T-helper 22 cell (primary cell): Measurements from ENCODE around the gene FRMD4A.

ENCODE experiments used
- DNase-seq: peaks from one replicate; pipeline ENCODE4 v3.0.0-alpha.2; 2020; ENCODE audit warnings: low read depth

The FRMD4A gene

GRCh38 chr10:13750299-13751190 is 580.2 kb downstream of the FRMD4A start:
- no peak for DNase-seq

- no peak for DNase-seq
These were observed 585.5 kb downstream of the FRMD4A start for GRCh38 chr10:13745271-13745670.

- no peak for DNase-seq
These were observed 586.8 kb downstream of the FRMD4A start for GRCh38 chr10:13743963-13744362.

- DNase-seq: no peak
These were observed 587.5 kb downstream of the FRMD4A start for GRCh38 chr10:13743101-13743693.

DNA sequence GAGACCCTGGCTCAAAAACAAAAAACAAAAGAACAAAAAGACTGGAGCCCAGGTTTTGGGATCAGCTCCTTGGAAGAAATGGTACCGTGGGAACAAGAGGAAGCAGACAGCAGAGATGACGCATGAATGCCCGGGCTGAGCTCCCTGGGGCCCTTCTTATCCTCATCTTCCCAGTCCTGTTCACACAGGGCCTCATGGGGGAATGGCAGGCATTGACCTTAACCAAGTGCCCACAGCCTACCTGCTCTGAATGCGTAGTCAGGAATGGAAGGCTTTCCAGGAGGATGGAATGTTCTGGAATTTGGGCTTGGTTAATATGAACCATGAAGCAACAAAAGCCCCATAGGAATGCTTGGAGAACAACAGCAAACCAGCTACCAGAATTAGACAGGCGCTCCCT is 589.3 kb downstream of the FRMD4A start:
- no peak for DNase-seq

- no peak for DNase-seq
These were observed 590.3 kb downstream of the FRMD4A start for GRCh38 chr10:13740461-13740860.

DNA sequence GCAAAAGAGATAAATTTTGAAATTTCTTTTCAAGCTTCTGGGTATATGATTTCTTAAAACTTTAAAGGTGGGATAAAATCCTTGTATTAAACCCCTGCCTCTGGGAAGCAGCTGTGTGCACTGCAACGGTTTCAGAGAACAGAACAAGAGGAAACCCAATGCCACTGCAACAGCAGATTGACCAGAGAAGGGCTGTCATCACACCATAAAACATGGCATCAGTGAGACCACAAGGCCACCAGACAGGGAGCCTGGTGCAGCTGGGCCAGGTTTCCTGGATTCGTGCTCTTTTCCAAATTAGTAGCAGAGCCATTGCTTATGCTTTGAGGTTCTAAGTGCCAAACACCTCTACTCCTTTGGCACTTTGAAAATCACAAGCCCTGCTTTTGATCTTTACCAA is 591.5 kb downstream of the FRMD4A start:
- DNase-seq: no peak

DNA sequence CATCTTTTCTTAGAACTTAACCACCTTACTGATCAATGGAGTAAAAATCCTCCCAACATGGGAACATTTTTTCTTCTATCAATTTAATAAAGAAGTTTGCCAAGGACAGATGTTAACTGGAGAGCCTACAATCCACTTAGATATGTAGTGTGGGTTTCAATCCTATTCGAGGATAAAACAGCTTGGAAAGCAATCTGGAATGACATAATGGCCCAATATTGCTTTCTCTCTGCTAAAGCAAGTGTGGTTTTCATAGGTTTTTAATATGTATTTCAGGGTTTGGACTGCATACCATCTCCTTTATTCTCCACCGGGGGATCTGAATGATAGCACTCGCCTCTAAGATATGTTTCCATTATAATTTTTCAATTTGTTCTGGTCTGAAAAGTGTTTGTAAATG is 594.2 kb downstream of the FRMD4A start:
- DNase-seq: no peak

GRCh38 chr10:13734151-13734550 is 596.6 kb downstream of the FRMD4A start:
- DNase-seq: no peak

GRCh38 chr10:13733071-13733470 is 597.7 kb downstream of the FRMD4A start:
- no peak for DNase-seq

DNA sequence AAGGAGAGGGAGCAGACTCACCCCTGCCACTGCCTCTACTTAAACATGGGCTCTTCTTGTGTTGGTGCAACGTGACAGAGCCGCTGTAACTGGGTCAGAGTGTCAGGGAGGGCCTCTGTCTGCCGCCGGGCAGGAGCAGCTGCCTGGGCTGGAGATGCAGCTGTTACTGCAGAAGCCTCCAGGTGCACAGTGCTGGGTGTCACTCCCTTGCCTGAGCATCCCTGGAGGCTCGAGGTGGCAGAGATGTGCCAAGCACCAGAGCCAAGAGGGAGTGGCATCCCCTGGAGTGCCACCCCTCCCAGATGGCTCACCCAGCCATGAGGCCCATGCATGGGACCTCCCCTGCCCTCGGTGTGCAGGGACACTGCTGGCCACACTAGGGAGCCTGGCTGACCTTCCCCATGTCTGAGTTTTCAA is 598.3 kb downstream of the FRMD4A start:
- no peak for DNase-seq

GRCh38 chr10:13731799-13732198 is 598.9 kb downstream of the FRMD4A start:
- DNase-seq: no peak

DNA sequence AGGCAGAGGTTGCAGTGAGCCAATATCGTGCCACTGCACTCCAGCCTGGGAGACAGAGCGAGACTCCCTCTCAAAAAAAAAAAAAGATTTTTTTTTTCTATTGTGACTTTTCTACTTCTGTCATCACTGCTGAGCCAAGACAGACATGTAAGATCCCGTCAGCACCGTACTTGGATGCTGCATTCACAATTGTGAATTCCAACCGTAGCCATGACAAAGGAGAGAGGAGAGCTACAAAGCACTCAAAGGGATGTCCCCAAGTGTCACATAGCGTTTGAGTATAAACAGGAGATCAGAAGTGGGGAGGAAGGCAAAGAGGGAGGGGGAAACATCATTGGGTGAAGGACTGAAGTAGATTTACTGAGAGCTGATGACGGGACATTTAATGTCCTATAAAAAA is 599.8 kb downstream of the FRMD4A start:
- DNase-seq: no peak

- no peak for DNase-seq
These were observed 600.4 kb downstream of the FRMD4A start for GRCh38 chr10:13730306-13730652.

DNA sequence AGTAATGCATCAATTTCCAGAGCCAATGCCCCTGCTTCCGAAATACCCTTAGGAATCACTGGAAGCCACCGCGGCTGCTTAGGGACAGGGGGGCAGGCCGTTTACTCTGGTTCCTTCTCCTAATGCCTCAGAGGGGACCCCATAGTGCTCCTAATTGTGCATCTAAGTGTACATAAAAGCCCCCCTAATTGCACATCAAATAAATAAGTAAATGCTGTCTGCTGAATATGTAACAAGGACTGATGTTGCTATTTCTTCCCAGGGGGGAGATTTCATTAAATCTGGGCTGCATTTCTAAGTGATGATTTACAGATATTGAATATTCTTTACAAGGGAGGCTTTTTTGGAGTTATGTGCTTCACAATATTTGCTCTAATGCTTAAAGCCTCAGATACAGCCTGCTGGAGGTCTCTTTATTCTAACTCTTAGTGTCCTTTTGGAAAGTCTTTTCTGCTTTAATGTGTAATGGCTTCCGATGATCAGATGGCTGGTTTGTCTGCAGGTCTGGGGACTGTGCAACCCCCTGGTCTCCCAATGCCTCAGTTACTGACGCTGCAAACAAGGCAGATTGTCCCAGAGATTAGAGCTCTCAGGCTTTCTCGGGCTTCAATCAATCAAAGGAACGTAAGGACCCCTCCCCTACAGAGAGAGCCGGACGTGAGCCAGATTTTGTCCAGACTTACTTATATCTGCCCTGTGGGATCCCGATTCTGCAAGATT is 601.0 kb downstream of the FRMD4A start:
- no peak for DNase-seq

DNA sequence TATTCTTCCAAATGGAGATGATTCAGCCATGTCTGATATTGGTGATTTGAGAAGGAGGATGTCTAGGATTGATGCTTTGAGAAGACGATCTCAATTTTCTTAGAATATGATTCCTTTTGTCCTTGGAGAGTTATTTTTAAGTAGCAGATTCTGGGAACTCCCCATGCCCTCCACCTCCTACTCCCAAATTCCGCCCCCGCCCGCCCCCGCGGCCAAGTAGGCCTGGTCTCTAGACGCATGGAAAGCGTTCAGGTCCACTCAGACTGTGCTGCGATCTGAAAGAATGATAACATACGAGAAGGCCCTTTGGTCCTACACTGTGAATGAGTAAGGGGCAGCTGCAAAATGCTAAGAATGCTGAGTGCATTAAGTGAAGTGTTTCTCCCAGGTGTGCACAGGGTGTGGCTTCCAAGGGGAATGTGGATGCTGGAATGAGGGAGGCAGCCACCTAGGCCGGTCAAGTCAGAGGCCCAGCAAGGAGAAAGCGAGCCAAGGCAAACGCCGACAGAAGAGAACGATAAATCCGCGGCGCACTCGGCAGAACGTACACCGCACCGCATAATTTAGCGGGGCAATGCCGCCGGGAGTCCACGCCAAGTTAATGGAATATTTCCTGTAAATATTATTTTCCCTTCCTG is 601.7 kb downstream of the FRMD4A start:
- no peak for DNase-seq

- DNase-seq: no peak
These were observed 605.1 kb downstream of the FRMD4A start for GRCh38 chr10:13725594-13725993.

- DNase-seq: no peak
These were observed 606.2 kb downstream of the FRMD4A start for GRCh38 chr10:13724484-13724883.

DNA sequence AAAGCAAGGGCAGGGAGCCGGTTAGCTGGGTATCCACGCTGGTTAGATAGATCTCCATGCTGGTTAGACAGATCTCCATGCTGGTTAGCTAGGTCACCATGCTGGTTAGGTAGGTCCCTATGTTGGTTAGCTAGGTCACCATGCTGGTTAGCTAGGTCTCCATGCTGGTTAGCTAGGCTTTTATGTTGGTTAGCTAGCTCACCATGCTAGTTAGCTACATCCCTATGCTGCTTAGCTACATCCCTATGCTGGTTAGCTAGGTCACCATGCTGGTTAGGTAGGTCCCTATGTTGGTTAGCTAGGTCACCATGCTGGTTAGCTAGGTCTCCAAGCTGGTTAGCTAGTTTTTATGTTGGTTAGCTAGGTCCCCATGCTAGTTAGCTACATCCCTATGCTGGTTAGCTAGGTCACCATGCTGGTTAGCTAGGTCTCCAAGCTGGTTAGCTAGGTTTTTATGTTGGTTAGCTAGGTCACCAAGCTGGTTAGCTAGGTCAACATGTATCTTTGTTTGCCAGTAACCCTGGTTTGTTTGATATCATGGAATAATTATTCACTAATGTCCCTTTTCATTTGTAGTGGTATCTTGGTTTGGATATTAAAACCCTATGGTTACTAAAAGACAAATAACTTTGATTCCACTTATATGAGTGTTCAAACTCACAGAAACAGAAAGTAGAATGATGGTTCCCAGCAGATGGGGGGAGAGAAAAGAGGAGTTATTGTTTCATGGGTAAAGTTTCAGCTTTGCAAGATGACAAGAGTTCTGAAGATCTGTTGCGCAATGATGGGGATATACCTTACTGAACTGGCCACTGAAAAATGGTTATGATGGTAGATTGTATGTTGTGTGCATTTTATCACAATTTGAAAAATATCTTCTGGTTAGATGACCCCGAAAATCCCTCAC is 607.7 kb downstream of the FRMD4A start:
- DNase-seq: no peak

- DNase-seq: no peak
These were observed 609.2 kb downstream of the FRMD4A start for GRCh38 chr10:13721486-13721885.

GRCh38 chr10:13720699-13721098 is 610.0 kb downstream of the FRMD4A start:
- DNase-seq: no peak

DNA sequence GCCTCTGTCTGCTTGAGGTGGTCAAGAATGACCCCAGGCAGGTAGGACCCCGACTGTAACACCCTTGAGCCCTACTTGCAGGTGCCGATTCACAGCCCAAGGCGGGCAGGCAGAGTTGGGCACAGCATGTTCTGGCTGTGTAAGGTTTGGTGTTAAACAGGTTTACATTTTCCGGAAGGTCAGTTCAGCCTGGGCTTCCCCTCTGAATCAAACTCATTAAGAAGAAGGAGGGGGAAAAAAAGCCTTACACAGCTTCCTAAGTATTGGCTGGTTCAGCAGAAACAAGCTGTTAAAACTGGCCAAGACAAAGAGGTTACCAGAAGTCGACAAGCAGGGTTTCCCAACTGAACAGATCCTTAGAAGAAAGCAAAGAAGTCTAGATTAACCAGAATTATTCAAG is 611.3 kb downstream of the FRMD4A start:
- DNase-seq: no peak
